HG02973 (cell line): ENCODE results near the gene GLB1L2.

Experiments used
- ATAC-seq: cut with Tn5 transposase; IDR thresholded peaks from one replicate; pipeline ENCODE4 v1.9.1; 2021; ENCODE audit warnings: moderate library complexity; ENCODE audit not compliant: unreplicated experiment

GLB1L2 gene

DNA sequence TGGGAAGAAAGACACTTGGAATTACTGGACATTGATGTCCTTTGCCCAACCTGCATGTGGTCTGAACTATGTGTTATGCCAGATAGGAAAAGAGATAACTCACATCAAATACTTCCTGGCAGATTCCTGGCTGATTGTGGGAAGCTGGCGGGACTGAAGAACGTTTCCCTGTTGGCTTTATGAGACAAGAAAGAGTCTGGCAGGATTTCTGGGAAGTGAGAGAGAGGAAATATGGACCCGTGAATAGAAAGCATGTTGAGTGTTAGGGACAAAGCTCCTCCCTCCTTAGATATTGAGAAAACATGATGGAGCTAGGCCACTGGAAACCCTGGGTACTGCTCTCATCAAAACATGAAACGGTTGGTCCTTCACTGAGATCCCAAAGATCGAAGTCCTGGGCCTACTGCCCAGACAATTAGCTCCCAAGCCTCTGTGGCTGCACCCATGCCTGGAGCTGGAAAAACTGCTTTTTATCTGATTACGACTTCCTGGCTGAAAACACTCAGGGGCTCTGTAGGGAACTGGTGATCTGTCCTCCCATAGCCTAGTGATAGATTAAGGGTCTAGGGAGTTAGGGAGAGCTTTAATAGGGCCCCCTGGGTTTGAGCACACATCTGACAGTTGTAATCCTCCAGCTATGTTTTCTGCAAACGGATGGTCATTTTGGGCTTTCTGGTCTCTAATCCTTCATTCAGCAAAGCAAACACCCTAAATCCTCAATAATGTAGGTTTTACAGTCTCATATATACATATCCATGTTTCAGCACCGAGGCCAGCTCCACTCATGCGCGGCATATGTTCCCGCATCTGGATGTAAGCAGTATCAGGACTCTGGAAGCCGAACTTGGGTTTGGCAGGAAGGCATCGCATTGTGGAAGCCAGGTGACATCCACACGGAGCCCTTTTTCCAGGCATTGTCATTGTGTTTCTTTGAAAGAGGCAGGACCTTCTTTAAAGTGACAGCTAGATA, 86.4 kb downstream of the GLB1L2 start:
- no peak for ATAC-seq

DNA sequence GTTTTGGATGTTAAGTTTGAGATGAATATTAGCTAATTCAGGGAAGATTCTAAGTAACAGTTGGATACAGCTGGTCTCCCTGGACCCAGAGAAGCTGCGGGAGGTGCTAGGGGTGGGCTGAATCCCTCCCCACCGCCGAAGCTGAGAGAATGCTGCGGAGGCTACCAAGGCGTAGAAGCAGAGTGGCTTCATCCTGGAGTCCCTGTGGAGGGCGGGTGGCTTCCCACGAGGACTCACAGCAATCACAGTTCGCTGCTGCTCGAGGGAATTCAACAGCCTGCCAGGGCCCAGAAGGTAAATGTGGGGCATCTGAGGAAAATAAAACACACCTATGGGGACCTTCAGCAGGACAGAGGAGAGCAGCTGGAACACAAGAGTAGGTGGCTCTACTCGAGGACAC, 91.3 kb downstream of the GLB1L2 start:
- no peak for ATAC-seq

DNA sequence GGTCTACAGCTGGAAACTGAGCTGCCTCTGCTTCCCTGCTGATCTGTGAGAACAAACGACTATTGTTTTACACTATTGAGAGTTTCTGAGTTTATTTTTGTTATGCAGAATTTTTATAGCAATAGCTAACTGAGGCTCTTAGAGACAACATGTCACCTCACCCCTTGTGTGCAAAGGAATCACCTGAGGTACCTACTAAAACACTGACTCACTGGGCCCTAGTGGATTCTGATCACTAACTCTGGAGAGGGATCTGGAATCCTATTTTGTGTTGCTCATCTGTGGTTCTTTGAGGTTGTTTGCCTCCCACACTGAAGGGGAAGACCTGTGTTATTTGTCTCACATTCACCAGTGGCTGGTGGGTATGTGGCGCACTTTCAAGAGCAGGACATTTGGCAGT, 93.6 kb downstream of the GLB1L2 start:
- no peak for ATAC-seq
